IPS DF 19.7 (cell line): ENCODE measurements around the gene FN1.
"Not testable (repeated sequence)": the region's sequence is repeated elsewhere in the genome, so short reads cannot be mapped to it uniquely, and the experiment has no call there.

Source experiments
- DNase-seq: peaks from one replicate; pipeline ENCODE4 v3.0.0-alpha.2; 2013; ENCODE audit warnings: low read depth, low spot score

The FN1 gene

GRCh38 chr2:215423234-215423633 is 12.6 kb downstream of the FN1 start:
- no peak for DNase-seq

DNA sequence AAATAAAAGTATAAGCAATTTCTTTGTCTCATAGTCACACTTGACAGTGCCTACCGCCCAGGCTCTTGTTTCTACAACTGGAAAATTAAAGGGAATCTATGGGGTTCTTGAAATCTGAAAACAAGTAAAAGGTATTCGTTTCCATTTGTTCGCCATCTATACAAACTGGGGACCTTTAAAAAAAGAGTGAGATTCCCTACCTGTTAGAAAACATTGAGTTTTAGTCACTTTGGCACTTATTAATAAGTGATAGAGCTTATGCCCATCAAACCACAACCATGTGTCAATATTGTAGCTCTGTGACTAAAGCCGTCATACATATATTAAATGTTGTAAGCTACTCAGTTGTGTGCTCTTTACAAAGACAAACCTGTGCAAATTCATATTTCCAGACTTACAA is 13.2 kb downstream of the FN1 start:
- DNase-seq: no peak

GRCh38 chr2:215421859-215422461 is 13.9 kb downstream of the FN1 start:
- no peak for DNase-seq

DNA sequence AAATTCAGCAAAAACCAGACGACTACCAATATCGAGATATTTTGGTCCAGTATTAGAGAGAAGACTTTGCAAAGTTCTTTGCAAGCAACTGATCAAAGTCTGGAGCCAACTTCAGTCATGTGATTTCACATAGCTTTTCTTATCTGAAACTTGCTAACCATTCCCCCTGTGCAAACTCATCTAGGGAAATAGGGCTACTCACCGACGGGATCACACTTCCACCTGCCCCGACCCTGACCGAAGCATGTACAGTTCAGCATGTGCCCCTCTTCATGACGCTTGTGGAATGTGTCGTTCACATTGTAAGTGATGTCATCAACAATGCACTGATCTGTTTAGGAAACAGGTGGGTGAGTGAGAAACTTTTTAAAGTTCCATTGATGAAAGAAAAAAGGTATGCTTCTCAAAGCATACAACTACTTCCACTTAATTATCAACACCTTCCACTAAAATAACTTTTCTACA is 15.4 kb downstream of the FN1 start:
- DNase-seq: no peak

GRCh38 chr2:215419769-215420470 is 15.9 kb downstream of the FN1 start:
- DNase-seq: no peak

GRCh38 chr2:215419113-215419512 is 16.8 kb downstream of the FN1 start:
- DNase-seq: no peak

DNA sequence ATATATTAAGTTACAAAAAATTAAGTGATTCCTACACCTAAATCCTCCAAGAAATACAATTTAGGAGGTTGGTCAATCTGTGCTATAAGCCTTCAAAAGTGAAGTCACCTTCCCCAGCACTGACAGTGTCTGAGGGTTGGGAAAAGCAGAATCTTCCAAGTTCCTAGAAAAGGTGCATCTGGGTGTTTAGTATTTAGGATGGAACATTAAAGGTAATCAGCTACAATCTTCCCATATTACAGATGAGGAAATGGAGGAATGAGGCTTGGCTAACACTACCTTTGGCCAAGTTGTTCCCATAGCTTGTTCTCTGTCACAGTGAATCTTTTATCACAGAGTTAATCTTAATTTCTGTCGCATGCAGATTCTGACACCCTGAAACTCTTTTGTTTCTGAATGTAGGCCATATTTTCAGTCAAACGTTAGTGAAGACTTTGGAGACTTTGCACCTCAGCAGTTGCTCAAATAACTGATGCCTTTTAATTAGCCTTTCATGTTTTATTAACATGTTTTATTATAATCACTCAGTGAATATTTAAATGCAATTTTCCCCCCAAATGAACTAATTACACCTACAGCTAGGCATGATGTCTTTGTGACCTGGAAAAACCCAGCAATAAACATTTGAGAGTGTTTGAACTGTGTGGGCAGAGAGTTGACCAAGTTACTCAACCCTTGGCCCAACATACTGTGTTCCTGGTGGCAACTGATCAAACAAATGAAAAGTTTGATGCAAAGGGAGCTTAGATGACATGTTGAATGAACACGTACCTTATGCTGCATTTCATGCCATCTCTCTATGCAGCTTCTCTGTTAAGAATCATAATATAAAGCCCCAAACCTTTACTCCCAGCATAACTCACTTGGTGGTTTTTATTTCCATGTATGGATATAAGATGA is 17.6 kb downstream of the FN1 start:
- DNase-seq: no peak

- DNase-seq: no peak
These were observed 18.4 kb downstream of the FN1 start for GRCh38 chr2:215417400-215417951.

DNA sequence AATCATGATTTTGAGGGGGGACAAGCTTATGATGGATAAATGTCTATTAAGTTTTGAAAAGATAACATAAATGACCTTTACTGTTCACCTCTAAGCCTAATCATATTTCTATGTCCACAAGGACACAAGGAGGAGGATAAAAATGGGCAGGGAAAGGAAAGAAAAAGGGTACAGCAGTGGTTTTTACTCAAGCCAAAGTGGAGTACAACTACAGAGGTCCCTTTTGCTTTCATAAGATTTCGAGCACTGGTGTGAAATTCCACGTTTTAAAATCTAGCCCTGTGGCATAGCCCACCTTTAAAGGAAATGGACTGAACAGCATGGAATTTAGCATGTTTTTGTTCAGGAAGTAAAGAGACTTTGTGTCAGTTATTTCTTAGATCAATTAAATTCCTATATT is 19.2 kb downstream of the FN1 start:
- no peak for DNase-seq

DNA sequence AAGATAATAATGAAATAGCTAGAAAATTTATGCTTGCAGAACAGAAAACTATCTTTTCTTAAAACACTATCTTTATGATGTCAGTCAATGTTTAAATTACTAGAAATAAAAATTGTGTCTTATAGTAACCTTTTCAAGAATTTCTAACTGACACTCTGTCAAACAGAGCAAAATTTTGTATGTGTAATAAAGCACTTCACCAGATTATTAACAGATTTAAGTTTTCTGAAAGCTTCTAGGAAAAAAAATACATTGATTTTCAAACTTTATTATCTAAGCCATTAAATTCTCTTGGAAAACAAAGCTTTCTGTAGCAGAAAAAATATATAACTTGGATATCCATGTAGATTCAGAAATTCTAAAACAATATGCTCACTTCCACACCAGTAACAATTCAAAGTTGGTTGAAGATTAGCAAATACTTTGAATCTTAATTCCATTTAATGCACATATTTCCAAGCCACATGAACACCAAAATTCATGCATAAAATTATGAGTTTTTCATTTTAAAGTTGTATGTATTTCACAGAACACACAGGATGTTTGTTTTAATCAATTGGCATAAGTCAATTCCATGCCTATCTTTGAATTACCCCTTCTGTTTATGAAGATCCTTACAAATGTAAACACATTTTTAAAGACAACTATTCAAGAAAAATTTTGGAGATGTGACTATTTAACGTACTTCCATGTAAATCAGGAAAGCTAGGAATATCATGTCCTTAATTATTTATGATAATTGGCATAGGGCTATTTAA is 19.9 kb downstream of the FN1 start:
- no peak for DNase-seq

- no peak for DNase-seq
These were observed 20.6 kb downstream of the FN1 start for GRCh38 chr2:215415218-215415617.

- no peak for DNase-seq
These were observed 21.2 kb downstream of the FN1 start for GRCh38 chr2:215414674-215415073.

DNA sequence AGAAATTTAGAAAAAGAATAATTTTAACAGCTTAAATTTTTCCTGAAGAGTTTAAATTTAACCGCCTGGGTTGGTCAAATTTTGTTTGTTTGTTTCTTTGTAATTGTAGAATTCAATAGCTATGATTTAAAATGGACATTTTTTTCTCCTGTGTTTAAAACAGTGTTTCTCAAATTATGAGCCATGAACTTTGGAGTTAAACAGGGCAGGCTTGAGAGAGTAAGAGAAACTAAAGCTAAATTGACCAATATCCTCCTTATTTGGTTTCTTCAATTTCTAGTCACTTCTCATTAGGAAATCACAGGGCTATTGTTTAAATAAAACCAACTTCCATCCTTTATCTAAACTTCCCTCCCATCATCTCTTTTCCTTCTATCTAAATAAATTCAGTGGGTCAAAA is 21.9 kb downstream of the FN1 start:
- DNase-seq: no peak

DNA sequence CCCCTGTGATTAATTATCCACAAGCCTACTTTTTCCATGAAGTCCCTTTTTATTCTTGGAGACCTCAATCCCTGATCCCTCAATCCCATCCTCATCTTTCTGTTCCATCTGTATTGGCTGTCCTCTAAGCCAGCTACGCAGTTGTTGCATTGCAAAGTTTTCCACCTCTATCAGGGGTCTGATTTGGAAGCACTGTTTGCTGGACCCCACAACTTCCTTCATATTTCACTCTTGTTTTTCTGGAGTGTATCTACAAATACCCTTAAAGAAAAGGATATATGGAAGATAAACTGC is 22.4 kb downstream of the FN1 start:
- DNase-seq: no peak

- DNase-seq: no peak
These were observed 23.7 kb downstream of the FN1 start for GRCh38 chr2:215411941-215412743.

GRCh38 chr2:215410932-215411285 is 25.0 kb downstream of the FN1 start:
- no peak for DNase-seq

- not testable (repeated sequence) for DNase-seq
These were observed 25.5 kb downstream of the FN1 start for GRCh38 chr2:215410181-215410931.

GRCh38 chr2:215409331-215410127 is 26.3 kb downstream of the FN1 start:
- DNase-seq: no peak

DNA sequence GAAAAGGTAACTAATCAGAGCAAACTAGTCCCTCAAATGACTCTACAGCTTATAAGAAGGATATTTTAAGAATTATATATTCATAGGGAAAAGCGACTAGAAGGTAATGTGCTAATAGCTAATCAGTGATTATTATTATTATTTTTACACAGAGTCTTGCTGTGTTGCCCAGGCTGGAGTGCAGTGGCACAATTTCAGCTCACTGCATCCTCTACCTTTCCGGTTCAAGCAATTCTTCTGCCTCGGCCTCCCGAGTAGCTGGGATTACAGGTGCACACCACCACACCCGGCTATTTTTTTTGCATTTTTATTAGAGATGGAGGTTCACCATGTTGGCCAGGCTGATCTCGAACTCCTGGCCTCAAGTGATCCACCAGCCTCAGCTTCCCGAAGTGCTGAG is 27.4 kb downstream of the FN1 start:
- DNase-seq: not testable (repeated sequence)
